SK-N-SH treated with all-trans-retinoic acid at 6 μM for 48 hours (cell line): Measurements from ENCODE around the gene LARP4B.

Experiments
- CREB5 ChIP-seq: fragments of 250-450 bp; sonication (Bioruptor Pico); IDR thresholded peaks from 2 replicates; pipeline ENCODE4 v1.5.1; 2020; ENCODE audit warnings: low read depth, mild to moderate bottlenecking, moderate library complexity
- CSDC2 ChIP-seq: fragments of 250-450 bp; sonication (Bioruptor Pico); IDR thresholded peaks from 2 replicates; pipeline ENCODE4 v1.5.0; 2020; ENCODE audit warnings: mild to moderate bottlenecking, moderate library complexity
- CSRNP3 ChIP-seq: fragments of 250-450 bp; sonication (Bioruptor Pico); IDR thresholded peaks from 2 replicates; pipeline ENCODE4 v1.5.1; 2021; ENCODE audit warnings: mild to moderate bottlenecking, moderate library complexity
- ESRRG ChIP-seq: fragments of 250-450 bp; sonication (Bioruptor Pico); IDR thresholded peaks from 2 replicates; pipeline ENCODE4 v1.6.1; 2021; ENCODE audit warnings: mild to moderate bottlenecking
- PPARA ChIP-seq: fragments of 250-450 bp; sonication (Bioruptor Pico); IDR thresholded peaks from 2 replicates; pipeline ENCODE4 v1.5.0; 2020; ENCODE audit warnings: mild to moderate bottlenecking, borderline replicate concordance
- RARB ChIP-seq: fragments of 250-450 bp; sonication (Bioruptor Pico); IDR thresholded peaks from 2 replicates; pipeline ENCODE4 v1.8.0; 2021; ENCODE audit warnings: mild to moderate bottlenecking, moderate library complexity
- TOX ChIP-seq: fragments of 250-450 bp; sonication (Bioruptor Pico); IDR thresholded peaks from 2 replicates; pipeline ENCODE4 v1.8.0; 2021; ENCODE audit warnings: mild to moderate bottlenecking, moderate library complexity, borderline replicate concordance

GRCh38 chr10:980468-981093 lies 49.1 kb upstream of the LARP4B start:
- TF ChIP-seq CREB5 (CRISPR knock-in tag) (no peak), CSDC2 (CRISPR knock-in tag) (no peak), CSRNP3 (CRISPR knock-in tag) (no peak), ESRRG (no peak), PPARA (CRISPR knock-in tag) (no peak), TOX (no peak), RARB (CRISPR knock-in tag) (no peak)
